NCI-H1092 (cell line): ENCODE measurements around the gene DTHD1.

Experiments used
- DNase-seq: peaks from one replicate; lab custom pipeline; 2025; lab: John Stamatoyannopoulos, UW

The DTHD1 gene

DNA sequence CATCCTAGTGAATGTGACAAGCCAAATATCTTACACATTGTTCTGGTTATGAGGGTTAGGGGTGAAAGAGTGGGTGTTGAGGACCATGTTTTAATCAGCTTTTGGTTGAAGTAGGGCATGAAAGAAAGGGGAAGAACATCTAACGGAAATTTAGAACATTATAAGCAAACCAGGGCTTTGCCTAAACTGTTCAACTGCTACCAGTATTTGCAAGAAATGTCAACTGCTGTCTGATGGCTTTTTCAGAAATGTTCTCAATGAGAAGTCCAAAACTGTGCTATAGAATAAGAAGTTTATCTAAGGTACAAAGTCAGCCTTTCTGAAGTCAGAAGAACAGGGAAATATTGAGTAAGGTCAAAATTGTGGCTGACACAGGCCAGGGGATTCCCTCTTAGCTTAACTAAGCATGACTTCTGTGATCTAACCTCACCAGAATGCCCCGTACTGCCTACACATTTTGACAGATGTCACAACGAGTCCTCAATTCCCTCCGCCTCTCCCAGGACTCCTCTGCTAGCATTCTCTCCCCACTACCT, 67.1 kb downstream of the DTHD1 start:
- no peak for DNase-seq

GRCh38 chr4:36349938-36350549, 68.6 kb downstream of the DTHD1 start:
- DNase-seq, result no peak

DNA sequence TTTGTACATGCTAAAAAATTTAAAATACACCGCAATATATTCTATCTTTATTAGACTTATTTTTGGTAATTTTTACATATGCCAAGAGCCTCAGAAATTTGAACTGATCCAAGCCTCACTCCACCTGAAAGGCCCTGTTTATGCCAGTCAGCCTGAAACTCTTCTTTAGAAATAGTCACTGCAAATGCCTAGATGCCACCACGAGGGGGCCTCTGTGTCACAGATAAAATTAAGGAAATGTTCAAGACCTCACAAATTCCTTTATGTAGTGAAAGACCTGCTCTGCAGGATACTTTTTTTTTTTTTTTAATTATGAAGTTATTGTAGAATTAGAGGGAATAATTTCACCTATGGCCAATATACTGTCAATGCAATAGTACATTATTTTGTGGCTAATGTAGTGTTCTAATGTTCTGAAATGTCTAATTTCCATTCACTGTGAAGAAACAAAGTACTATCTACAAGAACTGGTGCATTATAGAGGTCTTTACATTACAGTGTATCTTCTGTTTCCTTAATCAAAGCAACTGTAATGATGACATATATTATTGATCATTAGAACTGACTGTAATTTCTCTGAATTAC, 69.8 kb downstream of the DTHD1 start:
- DNase-seq, result no peak

DNA sequence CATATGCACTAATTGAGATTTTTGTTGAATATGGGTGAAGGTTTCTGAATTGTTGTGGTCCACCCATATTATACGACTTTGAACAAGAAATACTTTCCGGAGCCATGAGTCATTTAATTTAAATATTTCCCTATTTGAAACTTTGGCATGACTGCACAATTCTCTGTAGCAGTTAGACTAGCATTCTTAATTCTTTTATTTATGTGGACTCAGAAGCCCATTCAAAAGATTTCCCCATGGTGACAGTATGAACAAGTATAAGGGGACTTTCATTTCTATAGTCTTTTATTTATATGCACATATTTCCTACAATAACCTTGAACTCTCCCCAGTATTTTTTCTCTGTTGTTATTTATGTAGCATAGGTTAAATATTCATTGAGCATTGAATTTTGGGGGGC, 72.6 kb downstream of the DTHD1 start:
- DNase-seq, result no peak

DNA sequence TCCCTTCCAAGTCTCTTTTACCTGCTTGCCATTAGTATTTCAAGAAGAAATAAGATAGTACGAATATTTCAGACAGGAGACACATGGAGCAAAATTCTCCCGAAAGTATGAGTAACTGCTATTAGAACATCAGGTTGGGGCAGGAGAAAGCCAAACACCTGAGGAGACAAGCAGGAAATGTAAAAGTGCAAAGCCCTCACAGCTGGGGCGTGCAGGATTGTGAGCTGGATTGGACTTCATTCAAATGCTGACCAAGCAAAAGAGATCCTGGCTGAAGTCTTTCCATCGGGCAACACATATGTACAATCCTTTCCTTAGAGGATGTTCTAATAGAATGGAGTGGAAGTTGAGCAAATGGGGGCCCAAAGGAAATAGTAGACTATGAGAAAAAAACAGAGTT, 76.8 kb downstream of the DTHD1 start:
- DNase-seq, result no peak

- no peak for DNase-seq
Measured at GRCh38 chr4:36360755-36361154, 79.3 kb downstream of the DTHD1 start.

DNA sequence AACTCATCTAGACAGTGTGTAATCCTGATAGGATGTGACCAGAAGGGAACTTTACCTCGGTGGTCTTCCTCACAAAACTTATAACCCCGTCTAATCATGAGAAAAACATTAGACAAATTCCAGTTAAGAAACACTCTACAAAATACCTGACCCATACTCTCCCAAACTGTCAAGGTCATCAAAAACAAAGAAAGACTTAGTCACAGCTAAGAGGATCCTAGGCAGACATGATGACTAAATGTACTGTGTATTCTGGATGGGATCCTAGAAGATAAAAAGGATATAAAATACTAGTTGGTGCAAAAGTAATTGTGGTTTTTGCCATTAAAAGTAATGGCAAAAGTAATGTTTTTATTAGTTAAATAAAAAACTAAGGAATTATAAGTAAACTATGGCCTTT, 81.6 kb downstream of the DTHD1 start:
- DNase-seq, result no peak

DNA sequence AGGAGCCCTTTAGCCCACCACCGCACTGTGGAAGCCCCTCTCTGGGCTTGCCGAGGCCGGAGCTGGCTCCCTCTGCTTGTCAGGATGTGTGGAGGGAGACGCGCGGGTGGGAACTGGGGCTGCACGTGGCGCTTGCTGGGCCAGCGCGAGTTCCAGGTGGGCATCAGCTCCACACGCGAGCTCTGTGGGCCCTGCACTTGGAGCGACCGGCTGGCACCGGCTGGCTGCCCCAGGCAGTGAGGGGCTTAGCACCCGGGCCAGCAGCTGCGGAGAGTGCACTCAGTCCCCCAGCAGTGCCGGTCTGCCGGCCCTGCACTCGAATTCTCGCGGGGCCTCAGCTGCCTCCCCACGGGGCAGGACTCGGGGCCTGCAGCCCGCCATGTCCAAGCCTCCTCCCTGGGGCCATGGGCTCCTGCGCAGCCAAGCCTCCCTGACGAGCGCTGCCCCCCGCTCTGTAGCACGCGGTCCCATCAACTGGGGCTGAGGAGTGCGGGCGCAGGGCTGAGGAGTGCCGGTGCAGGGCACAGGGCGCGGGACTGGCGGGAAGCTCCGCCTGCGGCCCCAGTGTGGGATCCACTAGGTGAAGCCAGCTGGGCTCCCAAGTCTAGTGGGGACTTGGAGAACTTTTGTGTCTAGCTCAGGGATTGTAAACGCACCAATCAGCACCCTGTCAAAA, 93.6 kb downstream of the DTHD1 start:
- DNase-seq, result no peak

GRCh38 chr4:36385951-36386571, 104.6 kb downstream of the DTHD1 start:
- no peak for DNase-seq

- DNase-seq, result no peak
Measured at GRCh38 chr4:36386691-36387090, 105.3 kb downstream of the DTHD1 start.

DNA sequence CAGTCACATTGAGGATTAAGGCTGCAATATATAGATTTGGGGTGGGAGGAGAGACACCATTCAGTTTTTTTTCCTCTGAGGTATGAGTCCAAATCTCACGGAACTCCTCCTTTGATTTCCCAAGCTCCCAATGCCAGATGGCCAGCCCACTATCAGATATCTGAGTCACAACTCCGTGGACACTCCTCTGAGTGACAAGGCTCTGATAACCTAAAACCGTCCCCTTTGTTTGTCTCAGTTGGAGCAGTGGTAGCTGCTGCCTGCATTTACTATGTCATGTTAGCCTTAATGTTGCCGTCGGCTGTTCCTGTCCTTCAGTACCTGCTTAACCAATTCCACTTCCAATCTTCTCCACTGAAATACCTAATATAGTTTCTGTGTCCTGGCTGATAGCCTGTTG, 107.3 kb downstream of the DTHD1 start:
- DNase-seq, result no peak

- no peak for DNase-seq
Measured at GRCh38 chr4:36391411-36391810, 110.0 kb downstream of the DTHD1 start.

GRCh38 chr4:36392024-36392423, 110.6 kb downstream of the DTHD1 start:
- no peak for DNase-seq

DNA sequence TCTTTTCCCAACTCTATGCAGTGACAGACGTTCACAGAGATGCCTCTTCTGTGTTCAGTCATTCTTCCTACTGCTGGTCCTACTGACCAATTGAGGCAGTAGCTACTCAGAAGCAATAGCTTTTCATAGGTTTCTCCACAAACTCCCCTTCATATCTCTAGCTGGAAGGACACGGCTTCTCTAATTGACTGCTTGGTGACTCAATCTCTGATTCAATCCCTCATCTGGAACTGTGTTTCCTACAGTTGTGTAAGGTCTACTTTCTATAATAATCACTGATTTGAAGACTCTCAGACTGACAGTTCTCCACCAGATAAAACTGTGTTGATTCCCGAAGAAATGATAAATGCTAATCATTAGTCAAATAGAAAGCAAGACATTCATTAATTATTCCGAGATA, 111.5 kb downstream of the DTHD1 start:
- DNase-seq, result no peak
